ENCODE measurements around the gene FAM217B. TPM values are rescaled to one million over a fixed set of nuclear protein-coding genes. Genes with fewer than 3 reads are reported as not detected.

FAM217B gene
- polyA plus RNA-seq, 1 of the 3 experiments (the other 2 are of a cell fraction), result 3.0 TPM

DNA sequence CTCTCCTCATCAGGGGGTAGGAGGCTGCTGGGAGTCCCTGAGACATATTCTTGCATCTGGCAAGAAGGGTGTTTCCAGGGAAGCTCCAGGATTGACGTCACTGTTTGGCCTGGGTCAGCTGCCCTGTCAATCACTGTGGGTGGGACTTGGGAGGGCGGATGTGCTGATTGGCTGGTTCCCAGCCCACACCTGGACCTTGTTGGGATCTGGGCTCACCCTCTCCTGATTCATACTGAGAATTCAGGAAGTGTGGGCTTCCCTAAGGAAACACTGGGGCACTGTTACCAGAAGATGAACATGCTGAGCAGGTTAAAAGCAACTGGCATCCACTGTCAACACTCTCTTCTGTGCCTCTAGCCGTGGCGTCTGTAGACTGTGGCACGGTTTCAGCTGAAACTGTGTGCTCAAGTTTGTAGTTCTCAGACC, 54.5 kb downstream of the FAM217B start (continued):
- TF ChIP-seq, protein P1, sequence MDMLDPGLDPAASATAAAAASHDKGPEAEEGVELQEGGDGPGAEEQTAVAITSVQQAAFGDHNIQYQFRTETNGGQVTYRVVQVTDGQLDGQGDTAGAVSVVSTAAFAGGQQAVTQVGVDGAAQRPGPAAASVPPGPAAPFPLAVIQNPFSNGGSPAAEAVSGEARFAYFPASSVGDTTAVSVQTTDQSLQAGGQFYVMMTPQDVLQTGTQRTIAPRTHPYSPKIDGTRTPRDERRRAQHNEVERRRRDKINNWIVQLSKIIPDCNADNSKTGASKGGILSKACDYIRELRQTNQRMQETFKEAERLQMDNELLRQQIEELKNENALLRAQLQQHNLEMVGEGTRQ (IDR thresholded peaks at IDR 0.05; ENCODE audit: borderline replicate concordance, low read depth, low read length), result no peak
- TF ChIP-seq FOXM1 (IDR thresholded peaks at IDR 0.05; ENCODE audit: low read depth) (no peak), SMC3 (IDR thresholded peaks at IDR 0.05; ENCODE audit: low read depth, low read length) (no peak), NRF1 (IDR thresholded peaks at IDR 0.05; ENCODE audit: low read depth, low read length) (no peak), CHD2 (IDR thresholded peaks at IDR 0.05; ENCODE audit: low read length, partially characterized antibody) (no peak), YY1 (IDR thresholded peaks at IDR 0.05; ENCODE audit: low read depth) (no peak), NFIC (IDR thresholded peaks at IDR 0.05; ENCODE audit: borderline replicate concordance) (no peak), FOSL2 (IDR thresholded peaks at IDR 0.05; ENCODE audit: borderline replicate concordance, low read depth) (no peak)
- TF ChIP-seq, protein P2, sequence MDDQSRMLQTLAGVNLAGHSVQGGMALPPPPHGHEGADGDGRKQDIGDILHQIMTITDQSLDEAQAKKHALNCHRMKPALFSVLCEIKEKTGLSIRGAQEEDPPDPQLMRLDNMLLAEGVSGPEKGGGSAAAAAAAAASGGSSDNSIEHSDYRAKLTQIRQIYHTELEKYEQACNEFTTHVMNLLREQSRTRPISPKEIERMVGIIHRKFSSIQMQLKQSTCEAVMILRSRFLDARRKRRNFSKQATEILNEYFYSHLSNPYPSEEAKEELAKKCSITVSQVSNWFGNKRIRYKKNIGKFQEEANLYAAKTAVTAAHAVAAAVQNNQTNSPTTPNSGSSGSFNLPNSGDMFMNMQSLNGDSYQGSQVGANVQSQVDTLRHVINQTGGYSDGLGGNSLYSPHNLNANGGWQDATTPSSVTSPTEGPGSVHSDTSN (IDR thresholded peaks at IDR 0.05), result no peak
- TF ChIP-seq, protein P3, sequence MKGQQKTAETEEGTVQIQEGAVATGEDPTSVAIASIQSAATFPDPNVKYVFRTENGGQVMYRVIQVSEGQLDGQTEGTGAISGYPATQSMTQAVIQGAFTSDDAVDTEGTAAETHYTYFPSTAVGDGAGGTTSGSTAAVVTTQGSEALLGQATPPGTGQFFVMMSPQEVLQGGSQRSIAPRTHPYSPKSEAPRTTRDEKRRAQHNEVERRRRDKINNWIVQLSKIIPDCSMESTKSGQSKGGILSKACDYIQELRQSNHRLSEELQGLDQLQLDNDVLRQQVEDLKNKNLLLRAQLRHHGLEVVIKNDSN (IDR thresholded peaks at IDR 0.05; ENCODE audit: borderline replicate concordance, low read depth), result no peak

DNA sequence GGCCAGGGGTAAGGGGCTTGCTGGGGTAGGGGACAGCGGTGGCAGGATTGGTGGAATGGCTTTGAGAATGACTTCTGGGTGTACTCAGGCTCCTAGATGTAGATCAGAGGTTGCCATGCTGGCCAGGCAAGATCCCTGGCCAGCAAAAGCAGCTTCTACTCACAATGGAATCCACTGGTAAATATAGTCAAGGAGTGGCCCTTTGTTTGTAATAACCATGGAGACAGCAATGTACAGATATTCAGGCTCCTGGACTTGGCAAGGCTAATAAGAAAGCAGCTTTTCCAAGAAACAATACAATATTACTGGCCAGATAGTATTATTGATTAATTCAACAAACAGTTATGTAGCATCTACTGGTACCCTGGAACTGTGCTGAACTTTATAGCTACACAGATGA, 55.9 kb downstream of the FAM217B start:
- 29% methylated on average over 1 of the region's 1 CpG for WGBS (ENCODE audit: low lambda C conversion rate)
- no peaks in the 10 kb centered on the region for H3K79me2 ChIP-seq (ENCODE audit: insufficient read depth)

DNA sequence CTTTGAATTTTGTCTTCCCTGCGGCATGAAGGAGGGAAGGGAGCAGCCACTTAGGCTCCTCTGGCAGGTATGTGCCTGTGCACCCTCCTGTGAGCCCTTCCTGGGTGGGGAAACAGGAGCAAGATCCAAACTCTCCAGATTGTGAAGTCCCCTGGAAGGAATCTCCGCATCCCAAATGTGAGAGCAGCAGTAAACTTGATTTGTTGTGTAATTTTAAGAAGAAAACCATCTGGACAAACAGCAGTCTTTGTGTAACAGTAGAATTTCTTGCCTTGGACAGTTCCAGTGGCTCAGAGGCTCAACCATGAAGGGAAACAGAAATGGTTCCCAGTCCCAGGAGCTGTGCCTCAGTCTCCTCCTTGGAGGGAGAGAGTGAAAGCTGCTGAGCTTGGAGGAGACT, 57.7 kb downstream of the FAM217B start:
- no peak overlapping the region for H3K9ac ChIP-seq
- no peak overlapping the region for H3K4me3 ChIP-seq (ENCODE audit: low read depth in 2 of 2, low read length in 1 of 2)
- ChIA-PET CTCF (interaction anchor here (1.4 kb wide), 1 partner anchor 13 kb away, joined by 3 read pairs; no protein-coding TSS in a partner anchor), POLR2A (no interaction called here)
- H3K27ac ChIP-seq (ENCODE audit: low read depth in 2 of 2, low read length in 1 of 2), result no peak overlapping the region
- H3K9me3 ChIP-seq, result no peaks in the 10 kb centered on the region
- no peak for TF ChIP-seq GATA2 (CRISPR knock-in tag; IDR thresholded peaks at IDR 0.05)
- TF ChIP-seq YY1 (IDR thresholded peaks at IDR 0.05; ENCODE audit: low read depth), result no peak
- TF ChIP-seq, protein P4, sequence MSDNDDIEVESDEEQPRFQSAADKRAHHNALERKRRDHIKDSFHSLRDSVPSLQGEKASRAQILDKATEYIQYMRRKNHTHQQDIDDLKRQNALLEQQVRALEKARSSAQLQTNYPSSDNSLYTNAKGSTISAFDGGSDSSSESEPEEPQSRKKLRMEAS (IDR thresholded peaks at IDR 0.05; ENCODE audit: low read depth), result no peak
- no peak overlapping the region for H2AFZ ChIP-seq (ENCODE audit: low read depth)
- no peaks in the 10 kb centered on the region for H3K9me2 ChIP-seq
- 0% methylated on average over 2 of the region's 2 CpGs for WGBS (ENCODE audit: low lambda C conversion rate)
- no peaks in the 10 kb centered on the region for H3K4me1 ChIP-seq (ENCODE audit: control insufficient read depth in 1 of 2, insufficient read depth in 2 of 2, low read depth in 1 of 2, low read length in 1 of 2)
- no peaks in the 10 kb centered on the region for H3K27me3 ChIP-seq (ENCODE audit: insufficient read depth)
- H4K20me1 ChIP-seq (ENCODE audit: insufficient read depth), result no peaks in the 10 kb centered on the region
- no peak overlapping the region for H3K4me2 ChIP-seq
- no peaks in the 10 kb centered on the region for H3F3A ChIP-seq (replicated peaks; ENCODE audit: insufficient read depth)
- H3K36me3 ChIP-seq (replicated peaks in 1 of 2; ENCODE audit: control insufficient read depth in 1 of 2, insufficient read depth in 2 of 2, low read length in 1 of 2), result no peaks in the 10 kb centered on the region
- DNase-seq, result no peak
- H3K79me2 ChIP-seq (ENCODE audit: insufficient read depth), result no peaks in the 10 kb centered on the region

More for the DNA sequence above, 55.9 kb downstream of the FAM217B start:
- Histone ChIP-seq H3K9me2 (no peaks in the 10 kb centered on the region), H3K4me1 (ENCODE audit: control insufficient read depth in 1 of 2, insufficient read depth in 2 of 2, low read depth in 1 of 2, low read length in 1 of 2) (no peaks in the 10 kb centered on the region), H3K9me3 (no peaks in the 10 kb centered on the region), H3K36me3 (replicated peaks in 1 of 2; ENCODE audit: control insufficient read depth in 1 of 2, insufficient read depth in 2 of 2, low read length in 1 of 2) (no peaks in the 10 kb centered on the region), H3K9ac (no peak overlapping the region), H3K4me2 (no peak overlapping the region), H3K27me3 (ENCODE audit: insufficient read depth) (no peaks in the 10 kb centered on the region), H2AFZ (ENCODE audit: low read depth) (no peak overlapping the region), H3K4me3 (ENCODE audit: low read depth in 2 of 2, low read length in 1 of 2) (no peak overlapping the region), H3K27ac (ENCODE audit: low read depth in 2 of 2, low read length in 1 of 2) (no peak overlapping the region), H3F3A (replicated peaks; ENCODE audit: insufficient read depth) (no peaks in the 10 kb centered on the region), H4K20me1 (ENCODE audit: insufficient read depth) (no peaks in the 10 kb centered on the region)
- no peak for TF ChIP-seq RAD21 (IDR thresholded peaks at IDR 0.05; ENCODE audit: low read length)
- POLR2A ChIA-PET, result no interaction called here
- DNase-seq, result no peak
- CTCF ChIA-PET, result no interaction called here

Other genes starting within 250 kb of the FAM217B start
- 0.71 and 0.76 TPM in 2 replicates for gene SYCP2, start 6.8 kb upstream of the FAM217B start, polyA plus RNA-seq (2012; rRNA removed)
- 0.87 and 0.91 TPM in 2 replicates for gene PPP1R3D, start 84 bp upstream of the FAM217B start, polyA plus RNA-seq (2012; rRNA removed)
- gene CDH26, start 18.0 kb downstream of the FAM217B start, polyA plus RNA-seq (2012; rRNA removed), result 0.03 and 0.13 TPM in 2 replicates

Measured in SK-N-SH (cell line).